ENCODE data around the gene CDC34. TPM values are rescaled to one million over a fixed set of nuclear protein-coding genes. Genes with fewer than 3 reads are reported as not detected.
"Not testable (repeated sequence)": the region's sequence is repeated elsewhere in the genome, so short reads cannot be mapped to it uniquely, and the experiment has no call there.

Gene CDC34
- total RNA-seq, 5 donors from 2014 or later (not counting 1 experiment from before 2014, with no cell fraction given): 35.4 to 52.6 (median 51.3) TPM

DNA sequence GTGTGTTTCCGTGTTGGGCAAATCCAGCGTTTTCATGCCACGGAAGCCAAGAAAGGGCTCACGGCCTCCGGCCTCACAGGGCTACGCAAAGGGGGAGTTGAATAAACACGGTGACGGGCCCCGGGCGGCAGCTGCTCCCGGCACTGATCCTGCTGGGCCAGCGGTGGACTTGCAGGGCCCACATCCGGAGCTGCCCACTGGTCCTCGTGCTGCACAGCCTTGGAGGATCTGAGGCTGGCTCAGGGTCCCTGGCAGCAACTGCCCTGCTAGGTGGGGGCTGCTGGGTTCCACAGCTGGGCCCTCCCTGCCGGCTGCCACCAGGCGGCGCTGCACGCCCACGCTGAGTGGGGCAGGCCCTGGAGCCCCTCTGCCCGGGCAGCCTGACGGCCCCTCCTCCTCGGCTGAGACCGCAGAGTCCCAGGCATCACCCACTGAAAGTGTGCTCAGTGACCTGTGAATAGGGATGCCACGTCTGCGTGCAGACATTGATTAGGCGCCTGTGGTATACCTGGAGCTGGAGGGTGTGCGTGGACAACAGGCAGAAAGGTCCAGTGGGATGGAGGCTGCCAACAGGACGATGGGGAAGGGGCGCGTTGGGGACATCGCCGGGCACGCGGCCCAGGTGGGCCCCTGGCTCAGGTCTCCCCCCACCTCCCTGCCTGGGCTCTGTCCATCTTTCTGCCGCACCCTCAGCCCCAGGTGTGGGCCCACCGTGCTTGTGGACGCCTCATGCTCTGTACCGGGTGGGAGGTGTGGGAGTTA, 52.9 kb downstream of the CDC34 start:
- peaks cover 0 to 54% of the 10 kb centered on the region in 2 experiments for H3K27me3 ChIP-seq (replicated peaks in 1 of 2; ENCODE audit: control insufficient read depth in 2 of 2, extremely low read depth in 1 of 2, insufficient read depth in 2 of 2, low read length in 1 of 2)
- no peaks in the 10 kb centered on the region for H3K36me3 Mint-ChIP-seq
- 42% methylated on average over 24 of the region's 38 CpGs for WGBS (ENCODE audit: insufficient coverage)
- H3K27me3 Mint-ChIP-seq: peaks cover 4 to 11% of the 10 kb centered on the region in 2 donors
- H3K27ac Mint-ChIP-seq: no peak overlapping the region
- H3K9me3 Mint-ChIP-seq: no peaks in the 10 kb centered on the region
- H3K4me1 Mint-ChIP-seq: peaks cover 6 to 11% (median 8%) of the 10 kb centered on the region in 3 donors
- peaks cover 0 to 24% of the 10 kb centered on the region in 2 experiments for H3K4me1 ChIP-seq (ENCODE audit: control insufficient read depth in 1 of 2, extremely low read depth in 1 of 2, insufficient read depth in 2 of 2, low read length in 2 of 2)
- peak; percentile 65 to 72 (median 69) for ATAC-seq (replicated peaks in 1 of 4)
- H3K9me3 ChIP-seq: no peaks in the 10 kb centered on the region
- DNase-seq: peak in 34 of 35 experiments; percentile 32 to 81 (median 59)
- H3K4me3 Mint-ChIP-seq: no peak overlapping the region
- no peak overlapping the region for H3K27ac ChIP-seq (ENCODE audit: low read length)
- CTCF ChIA-PET: interaction anchor here in 1 of 2 donors (0.8 kb wide), 1 partner anchor 150 kb away, joined by 5 read pairs; no protein-coding TSS in a partner anchor
- H3K4me3 ChIP-seq (ENCODE audit: control insufficient read depth in 1 of 2, extremely low read depth in 1 of 2, low read length in 1 of 2): no peak overlapping the region
- H3K36me3 ChIP-seq (ENCODE audit: control insufficient read depth in 2 of 2, extremely low read depth in 1 of 2, insufficient read depth in 1 of 2, low read length in 1 of 2): peaks cover 4 to 35% of the 10 kb centered on the region in 2 donors
- POLR2A ChIA-PET: interaction anchor here in 1 of 2 donors (0.6 kb wide), 1 partner anchor 482 kb away, joined by 3 read pairs; the partner anchor contains the start of gene ARHGAP45

DNA sequence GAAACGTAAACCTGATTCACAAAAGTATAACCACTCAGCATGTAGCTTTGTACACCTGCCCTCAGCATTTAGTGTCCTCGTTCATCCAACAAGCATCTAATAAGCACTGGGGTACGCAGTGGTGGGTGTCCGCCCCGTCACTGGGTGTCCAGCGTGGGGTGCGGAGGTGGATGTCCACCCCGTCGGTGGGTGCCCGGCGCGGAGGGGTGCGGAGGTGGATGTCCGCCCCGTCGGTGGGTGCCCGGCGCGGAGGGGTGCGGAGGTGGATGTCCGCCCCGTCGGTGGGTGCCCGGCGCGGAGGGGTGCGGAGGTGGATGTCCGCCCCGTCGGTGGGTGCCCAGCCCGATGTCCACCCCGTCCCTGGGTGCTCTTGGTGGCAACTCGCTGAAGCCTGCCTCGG, 53.6 kb downstream of the CDC34 start:
- H3K36me3 Mint-ChIP-seq; H3K4me3 ChIP-seq (ENCODE audit: control insufficient read depth in 1 of 2, extremely low read depth in 1 of 2, low read length in 1 of 2); H3K9me3 ChIP-seq; H3K9me3 Mint-ChIP-seq; ATAC-seq (replicated peaks in 1 of 4); H3K27ac ChIP-seq (ENCODE audit: low read length); H3K27ac Mint-ChIP-seq; DNase-seq; H3K4me3 Mint-ChIP-seq: not testable (repeated sequence)
- H3K4me1 ChIP-seq (ENCODE audit: control insufficient read depth in 1 of 2, extremely low read depth in 1 of 2, insufficient read depth in 2 of 2, low read length in 2 of 2): peaks cover 0 to 24% of the 10 kb centered on the region in 2 experiments
- peaks cover 3 to 28% of the 10 kb centered on the region in 2 donors for H3K36me3 ChIP-seq (ENCODE audit: control insufficient read depth in 2 of 2, extremely low read depth in 1 of 2, insufficient read depth in 1 of 2, low read length in 1 of 2)
- H3K27me3 ChIP-seq (replicated peaks in 1 of 2; ENCODE audit: control insufficient read depth in 2 of 2, extremely low read depth in 1 of 2, insufficient read depth in 2 of 2, low read length in 1 of 2): peaks cover 0 to 54% of the 10 kb centered on the region in 2 experiments
- 92% methylated on average over 8 of the region's 34 CpGs for WGBS (ENCODE audit: insufficient coverage)
- Mint-ChIP-seq H3K4me1 (peaks cover 6 to 11% (median 8%) of the 10 kb centered on the region in 3 donors), H3K27me3 (peaks cover 4 to 11% of the 10 kb centered on the region in 2 donors)
- POLR2A ChIA-PET: interaction anchor here in 1 of 2 donors (0.6 kb wide), 1 partner anchor 482 kb away, joined by 3 read pairs; the partner anchor contains the start of gene ARHGAP45
- CTCF ChIA-PET: interaction anchor here in 1 of 2 donors (1.7 kb wide), 1 partner anchor 9 kb away, joined by 5 read pairs; no protein-coding TSS in a partner anchor

DNA sequence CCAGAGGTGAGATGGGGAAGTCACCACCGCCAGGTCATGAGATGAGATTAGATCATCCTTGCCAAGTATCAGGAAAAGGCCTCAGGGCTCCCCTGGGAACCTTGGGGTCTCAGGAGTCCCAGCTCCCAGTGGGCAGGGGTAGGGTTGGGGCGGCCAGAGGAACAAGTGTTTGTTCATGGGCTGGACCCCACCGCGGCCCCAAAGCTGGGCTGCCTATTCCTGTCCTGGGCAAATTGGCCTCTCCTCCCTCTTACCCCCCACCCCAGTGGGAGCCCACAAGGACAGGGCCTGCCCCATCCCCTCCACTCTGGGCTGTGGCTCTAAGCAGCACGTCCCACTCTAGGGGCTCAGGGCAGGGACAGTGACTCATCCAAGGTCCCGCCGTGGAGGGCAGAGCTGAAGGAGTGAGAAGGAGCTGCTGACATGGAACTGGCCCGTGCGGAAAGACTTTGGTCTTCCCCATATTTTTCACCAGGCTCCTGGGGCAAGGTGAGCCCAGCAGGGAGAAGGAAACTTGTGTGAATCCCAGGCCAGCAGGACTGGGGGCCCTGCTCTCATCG, 54.1 kb downstream of the CDC34 start:
- Histone ChIP-seq H3K27ac (ENCODE audit: low read length) (no peak overlapping the region), H3K9me3 (no peaks in the 10 kb centered on the region), H3K4me3 (ENCODE audit: control insufficient read depth in 1 of 2, extremely low read depth in 1 of 2, low read length in 1 of 2) (no peak overlapping the region), H3K4me1 (ENCODE audit: control insufficient read depth in 1 of 2, extremely low read depth in 1 of 2, insufficient read depth in 2 of 2, low read length in 2 of 2) (peaks cover 0 to 25% of the 10 kb centered on the region in 2 experiments), H3K36me3 (ENCODE audit: control insufficient read depth in 2 of 2, extremely low read depth in 1 of 2, insufficient read depth in 1 of 2, low read length in 1 of 2) (peaks cover 0 to 24% of the 10 kb centered on the region in 2 donors), H3K27me3 (replicated peaks in 1 of 2; ENCODE audit: control insufficient read depth in 2 of 2, extremely low read depth in 1 of 2, insufficient read depth in 2 of 2, low read length in 1 of 2) (peaks cover 0 to 55% of the 10 kb centered on the region in 2 experiments)
- Mint-ChIP-seq H3K4me1 (peaks cover 6 to 13% (median 8%) of the 10 kb centered on the region in 3 donors), H3K9me3 (no peaks in the 10 kb centered on the region), H3K4me3 (no peak overlapping the region), H3K27me3 (peaks cover 4 to 13% of the 10 kb centered on the region in 2 donors), H3K36me3 (no peaks in the 10 kb centered on the region), H3K27ac (no peak overlapping the region)
- DNase-seq (no peak), ATAC-seq (replicated peaks in 1 of 4) (no peak)
- ChIA-PET CTCF (interaction anchor here in 1 of 2 donors (1.7 kb wide), 1 partner anchor 10 kb away, joined by 5 read pairs; no protein-coding TSS in a partner anchor), POLR2A (no interaction called here)
- 93% methylated on average over 2 of the region's 10 CpGs for WGBS (ENCODE audit: insufficient coverage)

DNA sequence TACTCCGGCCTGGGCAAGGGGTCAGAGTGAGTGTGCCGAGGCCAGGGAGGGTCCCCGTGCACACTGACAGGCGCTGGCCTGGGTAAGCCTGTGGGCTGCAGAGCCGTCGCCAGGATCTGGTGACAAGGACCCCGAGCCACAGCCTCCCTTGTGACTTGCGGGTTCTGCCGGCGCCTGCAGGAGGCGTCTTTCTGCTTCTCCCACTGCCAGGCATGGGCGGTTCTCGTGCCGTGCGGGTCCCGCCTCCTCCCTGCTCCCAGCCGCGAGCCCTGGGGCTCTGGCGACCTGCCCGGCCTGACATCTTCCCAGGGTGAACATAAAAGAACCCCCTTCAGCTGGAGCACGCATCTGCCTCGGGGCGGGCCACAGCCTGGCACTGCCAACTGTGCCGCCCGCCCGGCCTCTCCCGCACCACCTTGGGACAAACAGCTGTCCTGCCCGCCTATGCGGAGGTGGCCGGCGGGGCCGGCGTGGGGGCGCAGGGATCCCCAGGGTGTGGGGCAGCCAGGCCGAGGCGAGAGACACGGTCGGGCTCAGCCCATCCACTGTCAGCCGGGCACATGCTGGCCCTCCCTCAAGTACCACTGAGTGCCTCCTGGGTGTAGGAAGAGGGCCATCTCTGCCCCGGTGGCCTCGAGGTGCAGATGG, 56.7 kb downstream of the CDC34 start:
- no peaks in the 10 kb centered on the region for H3K9me3 ChIP-seq
- H3K36me3 ChIP-seq (ENCODE audit: control insufficient read depth in 2 of 2, extremely low read depth in 1 of 2, insufficient read depth in 1 of 2, low read length in 1 of 2): peaks cover 0 to 3% of the 10 kb centered on the region in 2 donors
- Mint-ChIP-seq H3K4me1 (peaks cover 6 to 17% (median 10%) of the 10 kb centered on the region in 3 donors), H3K27me3 (peaks cover 4 to 20% of the 10 kb centered on the region in 2 donors), H3K4me3 (peak overlapping the region in 2 of 3 donors; percentile 49 to 53), H3K36me3 (no peaks in the 10 kb centered on the region), H3K27ac (no peak overlapping the region), H3K9me3 (no peaks in the 10 kb centered on the region)
- ATAC-seq (replicated peaks in 1 of 4) (peak; percentile 53 to 69 (median 60)), DNase-seq (peak in 33 of 35 experiments; percentile 34 to 75 (median 57))
- POLR2A ChIA-PET: no interaction called here
- no peak overlapping the region for H3K4me3 ChIP-seq (ENCODE audit: control insufficient read depth in 1 of 2, extremely low read depth in 1 of 2, low read length in 1 of 2)
- peaks cover 0 to 35% of the 10 kb centered on the region in 2 experiments for H3K4me1 ChIP-seq (ENCODE audit: control insufficient read depth in 1 of 2, extremely low read depth in 1 of 2, insufficient read depth in 2 of 2, low read length in 2 of 2)
- peaks cover 0 to 78% of the 10 kb centered on the region in 2 experiments for H3K27me3 ChIP-seq (replicated peaks in 1 of 2; ENCODE audit: control insufficient read depth in 2 of 2, extremely low read depth in 1 of 2, insufficient read depth in 2 of 2, low read length in 1 of 2)
- no peak overlapping the region for H3K27ac ChIP-seq (ENCODE audit: low read length)
- CTCF ChIA-PET: no interaction called here
- WGBS (ENCODE audit: insufficient coverage): 8% methylated on average over 31 of the region's 41 CpGs

DNA sequence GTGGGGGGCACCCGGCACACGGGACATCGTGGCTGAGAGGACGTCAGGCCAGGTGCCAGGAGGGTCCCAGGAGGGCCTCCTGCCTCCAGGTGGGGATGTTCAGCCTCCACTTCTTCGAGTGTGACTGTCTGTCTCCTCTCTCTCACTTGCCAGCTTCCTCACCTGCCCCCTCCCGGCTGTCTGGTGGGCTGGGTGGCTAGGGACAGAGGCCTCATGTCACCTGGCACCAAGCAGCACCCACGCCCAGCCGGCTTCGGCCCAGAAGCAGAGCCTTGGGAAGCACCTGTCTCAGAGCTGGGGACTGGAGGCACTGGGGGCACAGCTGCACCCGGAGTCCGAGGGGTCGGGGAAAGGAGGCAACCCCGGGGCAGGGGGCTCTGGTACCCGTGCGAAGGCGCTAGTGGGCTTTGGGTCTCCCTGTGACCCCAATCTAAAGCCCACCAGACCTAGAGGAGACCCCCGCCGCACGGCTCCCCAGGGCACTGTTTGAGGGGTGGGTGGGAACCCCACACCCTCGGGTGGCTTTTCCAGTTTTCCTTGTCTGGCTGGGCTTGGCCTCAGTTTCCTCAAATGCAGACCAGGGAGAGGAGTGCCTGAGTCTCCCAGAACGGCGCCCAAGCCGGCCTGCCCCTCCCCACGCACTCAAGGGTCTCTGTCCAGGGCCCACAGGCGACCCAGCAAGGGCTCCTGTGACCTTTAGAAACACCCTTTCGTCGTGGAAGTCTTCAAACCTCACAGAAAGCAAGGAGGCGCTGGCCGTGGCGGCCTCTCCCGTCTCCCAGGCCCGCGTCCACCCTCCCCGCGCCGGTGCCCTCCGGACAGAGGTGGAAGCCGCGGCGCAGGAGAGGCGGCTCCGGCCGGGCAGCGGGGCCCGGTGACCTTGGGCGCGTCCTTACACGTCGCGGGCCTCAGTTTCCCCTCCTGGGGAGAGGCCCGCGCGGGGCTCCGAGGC, 57.5 kb downstream of the CDC34 start:
- Histone ChIP-seq H3K27ac (ENCODE audit: low read length) (no peak overlapping the region), H3K27me3 (replicated peaks in 1 of 2; ENCODE audit: control insufficient read depth in 2 of 2, extremely low read depth in 1 of 2, insufficient read depth in 2 of 2, low read length in 1 of 2) (peaks cover 0 to 73% of the 10 kb centered on the region in 2 experiments), H3K4me3 (ENCODE audit: control insufficient read depth in 1 of 2, extremely low read depth in 1 of 2, low read length in 1 of 2) (peak overlapping the region in 1 of 2 donors; percentile 45), H3K4me1 (ENCODE audit: control insufficient read depth in 1 of 2, extremely low read depth in 1 of 2, insufficient read depth in 2 of 2, low read length in 2 of 2) (peaks cover 0 to 31% of the 10 kb centered on the region in 2 experiments), H3K36me3 (ENCODE audit: control insufficient read depth in 2 of 2, extremely low read depth in 1 of 2, insufficient read depth in 1 of 2, low read length in 1 of 2) (no peaks in the 10 kb centered on the region), H3K9me3 (no peaks in the 10 kb centered on the region)
- peaks cover 4 to 21% of the 10 kb centered on the region in 2 donors for H3K27me3 Mint-ChIP-seq
- ChIA-PET CTCF (interaction anchor here in 1 of 2 donors (0.6 kb wide), 1 partner anchor 28 kb away, joined by 6 read pairs; no protein-coding TSS in a partner anchor), POLR2A (no interaction called here)
- H3K36me3 Mint-ChIP-seq: no peaks in the 10 kb centered on the region
- no peaks in the 10 kb centered on the region for H3K9me3 Mint-ChIP-seq
- peaks cover 1 to 15% (median 10%) of the 10 kb centered on the region in 3 donors for H3K4me1 Mint-ChIP-seq
- peak in 3 of 35 experiments; percentile 13 to 35 (median 30) for DNase-seq
- peak overlapping the region; percentile 28 to 53 (median 49) for H3K4me3 Mint-ChIP-seq
- WGBS (ENCODE audit: insufficient coverage): 15% methylated on average over 36 of the region's 54 CpGs
- ATAC-seq (replicated peaks in 1 of 4): peak; percentile 3 to 13 (median 10)
- no peak overlapping the region for H3K27ac Mint-ChIP-seq

Measured in T-cell (primary cell).